Endothelial cell of umbilical vein (primary cell): Measurements from ENCODE around the gene RYR2. TPM values are rescaled to one million over a fixed set of nuclear protein-coding genes. Genes with fewer than 3 reads are reported as not detected.

Experiments
- BruUV-seq: library from RNA; stranded (reverse); fragments of 400-500 nt; replicated peaks from 2 replicates; lab custom pipeline; 2021; lab: Mats Ljungman, UMichigan
- CTCF ChIA-PET: fragments of 300-600, 350-600 bp; sonication (Branson Sonifier 250); formaldehyde crosslinking; loops from one replicate; lab custom pipeline; 2021; ENCODE audit warnings: antibody characterized with exemption, inconsistent platforms; lab: Charles Lee
- POLR2A ChIA-PET: fragments of 300-600, 350-600 bp; sonication (Branson Sonifier 250); formaldehyde crosslinking; loops from one replicate; lab custom pipeline; 2021; ENCODE audit warnings: antibody characterized with exemption, inconsistent platforms; lab: Charles Lee
- DNase-seq: peaks from one replicate; pipeline ENCODE4 v3.0.0-alpha.2; 2011; ENCODE audit warnings: low read depth, low spot score
- FAIRE-seq: peaks from 2 replicates; lab custom pipeline; 2011; peaks lifted over from hg19 to GRCh38; lab: Jason Lieb, UNC
- H2AFZ ChIP-seq: 2 replicates; pipeline ENCODE4 v1.6.0; 2012; ENCODE audit warnings: low read depth, low read length, control low read depth, inconsistent platforms
- H3K27ac ChIP-seq: 2 replicates; pipeline ENCODE4 v1.5.1; 2011; ENCODE audit warnings: low read depth, mild to moderate bottlenecking, control low read depth, low read length, moderate library complexity; ENCODE audit not compliant: insufficient read depth
- H3K27me3 ChIP-seq, 2 experiments: 2 replicates each; pipeline versions ENCODE4 v1.6.0 to v1.6.1; 2011; ENCODE audit warnings: low read length in 2 of 2, mixed read lengths in 1 of 2; ENCODE audit not compliant: control insufficient read depth in 2 of 2, insufficient read depth in 2 of 2
- H3K36me3 ChIP-seq, 2 experiments: 2 replicates in 1 of 2; 3 replicates in 1 of 2; pipeline ENCODE4 v1.5.1; 2011; ENCODE audit warnings: low read length in 2 of 2, mild to moderate bottlenecking in 1 of 2, moderate library complexity in 1 of 2; ENCODE audit not compliant: control insufficient read depth in 2 of 2, insufficient read depth in 2 of 2; ENCODE audit errors: extremely low read depth in 1 of 2
- H3K4me1 ChIP-seq: 3 replicates; pipeline ENCODE4 v1.5.1; 2011; ENCODE audit warnings: mild to moderate bottlenecking, low read length; ENCODE audit not compliant: control insufficient read depth, insufficient read depth; ENCODE audit errors: extremely low read depth
- H3K4me2 ChIP-seq: 2 replicates; pipeline ENCODE4 v1.6.1; 2011; ENCODE audit warnings: low read length, control low read depth, mixed read lengths; ENCODE audit not compliant: insufficient read depth
- H3K4me3 ChIP-seq, 3 experiments: fragments of 200-600 bp in 1 of 3; sonication (generic), shearing (Covaris generic) in 1 of 3; replicated peaks in 1 of 3; 2 replicates each; pipeline ENCODE4 v1.5.1; 2011 to 2016; ENCODE audit warnings: control low read depth in 3 of 3, low read length in 3 of 3, mild to moderate bottlenecking in 2 of 3, inconsistent platforms in 1 of 3, low read depth in 1 of 3, moderate library complexity in 1 of 3; ENCODE audit not compliant: insufficient read depth in 1 of 3
- H3K79me2 ChIP-seq: 2 replicates; pipeline ENCODE4 v1.6.0; 2012; ENCODE audit warnings: low read length, inconsistent platforms; ENCODE audit not compliant: control insufficient read depth, insufficient read depth
- H3K9ac ChIP-seq: replicated peaks from 2 replicates; pipeline ENCODE3; 2011; ENCODE audit warnings: low read length, control low read depth; ENCODE audit not compliant: insufficient read depth; ENCODE audit errors: extremely low read depth
- H3K9me1 ChIP-seq: replicated peaks from 3 replicates; pipeline ENCODE4 v1.6.0; 2011; ENCODE audit warnings: mild to moderate bottlenecking, low read length; ENCODE audit not compliant: control insufficient read depth, insufficient read depth; ENCODE audit errors: extremely low read depth
- H3K9me3 ChIP-seq: replicated peaks from 2 replicates; pipeline ENCODE4 v1.5.1; 2012; ENCODE audit warnings: low read length, inconsistent platforms; ENCODE audit not compliant: control insufficient read depth, insufficient read depth
- H4K20me1 ChIP-seq: replicated peaks from 2 replicates; pipeline ENCODE3; 2011; ENCODE audit warnings: mild to moderate bottlenecking, low read length; ENCODE audit not compliant: control insufficient read depth, insufficient read depth; ENCODE audit errors: extremely low read depth
- CTCF ChIP-seq, 2 donors: IDR thresholded peaks; 1 replicate in 1 of 2; 2 replicates in 1 of 2; pipeline ENCODE4 v1.5.1; 2011; ENCODE audit warnings: low read length in 2 of 2, mild to moderate bottlenecking in 2 of 2, moderate library complexity in 2 of 2, control low read depth in 1 of 2, inconsistent platforms in 1 of 2, low read depth in 1 of 2; ENCODE audit not compliant: insufficient read depth in 1 of 2; ENCODE audit errors: extremely low read depth in 1 of 2
- EZH2 ChIP-seq: IDR thresholded peaks from 2 replicates; pipeline ENCODE4 v1.6.1; 2012; ENCODE audit warnings: borderline replicate concordance, low read depth, mild to moderate bottlenecking, moderate library complexity, low read length, inconsistent platforms; ENCODE audit not compliant: severe bottlenecking
- FOS ChIP-seq: IDR thresholded peaks from 2 replicates; pipeline ENCODE4 v1.6.1; 2011; ENCODE audit warnings: mild to moderate bottlenecking, low read length, moderate library complexity, borderline replicate concordance; ENCODE audit not compliant: insufficient read depth
- GATA2 ChIP-seq: IDR thresholded peaks from 2 replicates; pipeline ENCODE4 v1.7.0; 2011; ENCODE audit warnings: low read depth, mild to moderate bottlenecking, moderate library complexity, mixed read lengths, low read length; ENCODE audit not compliant: insufficient read length, insufficient read depth
- JUN ChIP-seq: IDR thresholded peaks from 2 replicates; pipeline ENCODE4 v1.6.1; 2011; ENCODE audit warnings: borderline replicate concordance, low read depth; ENCODE audit not compliant: insufficient read length, insufficient read depth
- MAX ChIP-seq: IDR thresholded peaks from 2 replicates; pipeline ENCODE4 v1.6.1; 2011; ENCODE audit not compliant: insufficient read depth, insufficient read length
- MYC ChIP-seq: IDR thresholded peaks from one replicate; pipeline ENCODE4 v1.6.1; 2011; ENCODE audit warnings: mild to moderate bottlenecking, low read depth, low read length
- POLR2A ChIP-seq: IDR thresholded peaks from 2 replicates; pipeline ENCODE4 v1.6.1; 2012; ENCODE audit warnings: low read depth, mild to moderate bottlenecking, control low read depth, low read length
- POLR2AphosphoS5 ChIP-seq: IDR thresholded peaks from 2 replicates; pipeline ENCODE4 v1.6.1; 2012; ENCODE audit warnings: low read depth, mild to moderate bottlenecking, control low read depth, low read length, moderate library complexity; ENCODE audit not compliant: insufficient read depth
- dilution Hi-C: fragments of 300-500 bp; cut with MboI; formaldehyde crosslinking; loops from one replicate; pipeline ENCODE4 v1.15.0; 2019; ENCODE audit warnings: low sequenced_read_pairs; ENCODE audit not compliant: extremely low pct_ligation_motif_present
- intact Hi-C: fragments of 100-400 bp; cut with micrococcal nuclease; formaldehyde crosslinking; loops from one replicate; pipeline ENCODE4 v1.10.0; 2022
- polyA plus RNA-seq, 4 experiments: library from polyadenylated mRNA; depleted of rRNA in 3 of 4; stranded (reverse) in 3 of 4; unstranded in 1 of 4; fragments of >200 nt; gene quantifications; 2 replicates each; pipeline versions ENCODE4 v1.2.1 to v1.2.3, GENCODE V29; 2011 to 2012; ENCODE audit warnings: missing spikeins in 1 of 4
- total RNA-seq: library from RNA; stranded (reverse); gene quantifications from 2 replicates; pipeline ENCODE4 v1.2.3, GENCODE V29; 2021

The RYR2 gene
- total and polyA plus RNA-seq, 2 donors (not counting 3 experiments of a cell fraction or from before 2014, with no cell fraction given), result not detected

GRCh38 chr1:237509748-237510147, 467.8 kb downstream of the RYR2 start:
- dilution Hi-C loops (no loop called here), intact Hi-C loops (no loop called here)
- Histone ChIP-seq H3K4me3 (no peak overlapping the region), H3K36me3 (no peaks in the 10 kb centered on the region), H3K27ac (no peak overlapping the region), H3K9me1 (no peaks in the 10 kb centered on the region), H2AFZ (no peak overlapping the region), H3K9ac (no peak overlapping the region), H3K4me2 (no peak overlapping the region), H3K27me3 (no peaks in the 10 kb centered on the region), H3K79me2 (no peaks in the 10 kb centered on the region), H3K4me1 (no peaks in the 10 kb centered on the region), H4K20me1 (no peaks in the 10 kb centered on the region), H3K9me3 (peaks cover 5% of the 10 kb centered on the region)
- CTCF ChIA-PET, result no interaction called here
- no peak for FAIRE-seq
- DNase-seq, result no peak
- POLR2A ChIA-PET, result no interaction called here
- no peak for TF ChIP-seq CTCF (IDR thresholded peaks at IDR 0.05; ENCODE audit: extremely low read depth in 1 of 2, insufficient read depth in 1 of 2, low read depth in 1 of 2, low read length in 2 of 2)
- no peak for TF ChIP-seq POLR2AphosphoS5
- TF ChIP-seq POLR2A, result no peak
- TF ChIP-seq EZH2, result no peak
- TF ChIP-seq JUN, result no peak
- TF ChIP-seq MYC, result no peak
- TF ChIP-seq FOS, result no peak
- TF ChIP-seq MAX, result no peak
- TF ChIP-seq GATA2, result no peak
- BruUV-seq, result no TSS peak
